Superior temporal gyrus (tissue), 1 donor: ENCODE results near the gene ADI1.
"Not testable (repeated sequence)": the region's sequence is repeated elsewhere in the genome, so short reads cannot be mapped to it uniquely, and the experiment has no call there.

Experiments
- DNase-seq: peaks from one replicate; pipeline ENCODE4 v3.0.0-alpha.2; 2016; ENCODE audit errors: extremely low spot score

ADI1 gene

GRCh38 chr2:3448441-3448911 lies 70.9 kb downstream of the ADI1 start:
- DNase-seq = not testable (repeated sequence)

DNA sequence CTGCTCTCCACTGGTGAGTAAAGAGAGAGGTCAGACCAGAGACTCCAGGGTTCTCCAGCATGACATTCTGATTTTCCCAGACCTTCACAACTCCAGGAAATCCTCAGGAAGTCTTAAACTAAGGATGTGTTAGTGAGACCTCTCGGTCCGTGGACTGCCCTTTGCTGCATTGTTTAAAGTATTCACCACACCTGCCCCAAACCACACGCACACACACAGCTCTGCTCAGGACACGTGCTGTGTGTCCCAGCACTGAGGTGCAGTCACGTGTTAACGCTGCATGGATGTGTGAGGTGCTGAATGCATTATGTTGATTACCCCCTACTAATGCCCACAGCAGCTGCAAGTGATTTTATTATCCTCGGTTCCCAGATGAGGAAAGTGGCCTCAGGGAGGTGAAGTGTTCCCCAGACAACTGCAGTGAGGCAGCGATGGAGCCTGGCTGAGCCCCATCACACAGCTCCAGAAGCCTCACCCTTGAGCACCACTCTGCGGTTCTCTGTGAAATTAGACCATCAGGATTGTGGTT lies 71.5 kb downstream of the ADI1 start:
- DNase-seq = no peak
